K562 (cell line): ENCODE results near the gene ELMO3. TPM values are rescaled to one million over a fixed set of nuclear protein-coding genes. Genes with fewer than 3 reads are reported as not detected.

Source experiments
- BCOR ChIP-seq: fragments of 450-650 bp; IDR thresholded peaks from 2 replicates; pipeline ENCODE4 v1.6.1; 2016
- BMI1 ChIP-seq: fragments of 150-350 bp; IDR thresholded peaks from 2 replicates; pipeline ENCODE4 v1.6.1; 2014; ENCODE audit warnings: low read length
- CCNT2 ChIP-seq: IDR thresholded peaks from 2 replicates; pipeline ENCODE4 v1.6.1; 2011; ENCODE audit warnings: borderline replicate concordance, low read depth, mild to moderate bottlenecking, moderate library complexity, mixed read lengths, low read length; ENCODE audit not compliant: insufficient read length; ENCODE audit errors: extremely low read depth
- E4F1 ChIP-seq: fragments of 250-450 bp; sonication (Bioruptor Pico); IDR thresholded peaks from 2 replicates; pipeline ENCODE4 v1.5.0; 2021; ENCODE audit warnings: mild to moderate bottlenecking, borderline replicate concordance
- HINFP ChIP-seq: fragments of 450-650 bp; conservative IDR thresholded peaks from 2 replicates; pipeline ENCODE4 v1.6.1; 2016; ENCODE audit warnings: missing genetic modification characterization, low read depth, mild to moderate bottlenecking, control low read depth, missing compliant biosample characterization
- KHSRP ChIP-seq: fragments of 450-650 bp; IDR thresholded peaks from 2 replicates; pipeline ENCODE4 v1.6.1; 2017
- MECOM ChIP-seq: fragments of 250-450 bp; sonication (Bioruptor Pico); IDR thresholded peaks from 2 replicates; pipeline ENCODE4 v1.8.0; 2022; ENCODE audit warnings: inconsistent platforms
- NFIC ChIP-seq: fragments of 450-650 bp; IDR thresholded peaks from 2 replicates; pipeline ENCODE4 v1.6.1; 2017; ENCODE audit warnings: mild to moderate bottlenecking, inconsistent platforms
- PHTF2 ChIP-seq: fragments of 250-450 bp; sonication (Bioruptor Pico); IDR thresholded peaks from 2 replicates; pipeline ENCODE4 v1.5.0; 2021; ENCODE audit warnings: mild to moderate bottlenecking
- SNRNP70 ChIP-seq: fragments of 200-400 bp; formaldehyde crosslinking; optimal IDR thresholded peaks from 2 replicates; pipeline ENCODE3; 2017; ENCODE audit warnings: low read depth, low read length
- STAT5B ChIP-seq: fragments of 250-450 bp; sonication (Bioruptor Pico); IDR thresholded peaks from 2 replicates; pipeline ENCODE4 v1.8.0; 2021; ENCODE audit warnings: mild to moderate bottlenecking, inconsistent platforms
- TAF15 ChIP-seq: fragments of 200-400 bp; formaldehyde crosslinking; IDR thresholded peaks from 2 replicates; pipeline ENCODE4 v1.6.1; 2017; ENCODE audit warnings: mild to moderate bottlenecking, low read depth, low read length, moderate library complexity
- TFE3 ChIP-seq: fragments of 450-650 bp; formaldehyde crosslinking; IDR thresholded peaks from 2 replicates; pipeline ENCODE4 v1.4.0; 2020; ENCODE audit warnings: mild to moderate bottlenecking, mixed read lengths
- ZNF23 ChIP-seq: fragments of 250-450 bp; sonication (Bioruptor Pico); IDR thresholded peaks from 2 replicates; pipeline ENCODE4 v1.4.0; 2020; ENCODE audit warnings: mild to moderate bottlenecking
- ZNF696 ChIP-seq: fragments of 250-450 bp; sonication (Bioruptor Pico); conservative IDR thresholded peaks from 2 replicates; pipeline ENCODE4 v1.4.0; 2020; ENCODE audit warnings: mild to moderate bottlenecking, moderate library complexity
- polyA plus RNA-seq, 8 experiments: library from polyadenylated mRNA; depleted of rRNA in 4 of 8; stranded (reverse) in 5 of 8; unstranded in 3 of 8; fragments of >200 nt; fragmentation: Nextera tagmentation in 2 of 8; fragmentation: Illumina TruSeq in 1 of 8; extraction: Ambion mirVana in 2 of 8; extraction: Trizol in 1 of 8; gene quantifications; 2 replicates each; pipeline versions ENCODE4 v1.2.1 to v1.2.3, GENCODE V29; 2011 to 2014; ENCODE audit warnings: inconsistent platforms in 1 of 8, missing spikeins in 1 of 8
- total RNA-seq, 7 experiments: library from RNA; depleted of rRNA in 6 of 7; stranded (reverse); fragments of >200 nt in 6 of 7; fragmentation: Illumina TruSeq in 2 of 7; extraction: Trizol in 2 of 7; gene quantifications; 2 replicates each; pipeline versions ENCODE4 v1.2.1 to v1.2.3, GENCODE V29; 2011 to 2021; ENCODE audit warnings: low replicate concordance in 1 of 7
- TF ChIP-seq, protein P1 (sequence below): fragments of 450-650 bp; IDR thresholded peaks from 2 replicates; pipeline ENCODE4 v1.6.1; 2016; ENCODE audit warnings: missing biosample characterization, missing genetic modification characterization
- TF ChIP-seq, protein P2 (sequence below), 3 experiments: fragments of 200-800 bp in 1 of 3; sonication (Bioruptor generic) in 1 of 3; sonication (generic) in 1 of 3; formaldehyde crosslinking in 1 of 3; IDR thresholded peaks; 2 replicates each; pipeline versions ENCODE4 v1.6.1 to v1.8.0; 2016 to 2022; ENCODE audit warnings: mild to moderate bottlenecking in 2 of 3, missing compliant biosample characterization in 2 of 3, missing genetic modification characterization in 2 of 3, missing genetic modification reagents in 1 of 3

The ELMO3 gene
- total and polyA plus RNA-seq, 9 of the 15 experiments (the other 6 are each of a cell fraction or from before 2014, with no cell fraction given): 0.04 to 5.1 (median 1.5) TPM

GRCh38 chr16:67155295-67156142 is 43.4 kb upstream of the ELMO3 start (continued):
- TF ChIP-seq, protein P1, sequence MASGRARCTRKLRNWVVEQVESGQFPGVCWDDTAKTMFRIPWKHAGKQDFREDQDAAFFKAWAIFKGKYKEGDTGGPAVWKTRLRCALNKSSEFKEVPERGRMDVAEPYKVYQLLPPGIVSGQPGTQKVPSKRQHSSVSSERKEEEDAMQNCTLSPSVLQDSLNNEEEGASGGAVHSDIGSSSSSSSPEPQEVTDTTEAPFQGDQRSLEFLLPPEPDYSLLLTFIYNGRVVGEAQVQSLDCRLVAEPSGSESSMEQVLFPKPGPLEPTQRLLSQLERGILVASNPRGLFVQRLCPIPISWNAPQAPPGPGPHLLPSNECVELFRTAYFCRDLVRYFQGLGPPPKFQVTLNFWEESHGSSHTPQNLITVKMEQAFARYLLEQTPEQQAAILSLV (tag): no peak
- TF ChIP-seq BMI1 (no peak), TAF15 (no peak), PHTF2 (no peak), ZNF696 (CRISPR knock-in tag) (no peak), CCNT2 (peak; percentile 74), NFIC (no peak), STAT5B (no peak), SNRNP70 (no peak), MECOM (CRISPR knock-in tag) (no peak), ZNF23 (CRISPR knock-in tag) (no peak), BCOR (no peak), TFE3 (CRISPR knock-in tag) (no peak), E4F1 (CRISPR knock-in tag) (no peak), KHSRP (no peak), HINFP (tag) (no peak)
- TF ChIP-seq, protein P2, sequence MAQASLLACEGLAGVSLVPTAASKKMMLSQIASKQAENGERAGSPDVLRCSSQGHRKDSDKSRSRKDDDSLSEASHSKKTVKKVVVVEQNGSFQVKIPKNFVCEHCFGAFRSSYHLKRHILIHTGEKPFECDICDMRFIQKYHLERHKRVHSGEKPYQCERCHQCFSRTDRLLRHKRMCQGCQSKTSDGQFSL (CRISPR knock-in tag; IDR thresholded peaks at IDR 0.05): no peak
- TF ChIP-seq, protein P2 (tag; IDR thresholded peaks at IDR 0.05): no peak
